Suprapubic skin (tissue), 4 donors: ENCODE data around the gene AMN. TPM values are rescaled to one million over a fixed set of nuclear protein-coding genes. Genes with fewer than 3 reads are reported as not detected.

ENCODE experiments used
- DNase-seq, 2 donors: peaks; one replicate each; pipeline ENCODE4 v3.0.0-alpha.2; 2019; ENCODE audit warnings: low spot score in 2 of 2
- H3K27ac ChIP-seq: fragments of 200-600 bp; sonication (generic); one replicate; pipeline ENCODE4 v1.5.1; 2019
- H3K27me3 ChIP-seq: fragments of 200-600 bp; sonication (generic); one replicate; pipeline ENCODE4 v1.5.1; 2019
- H3K36me3 ChIP-seq: fragments of 200-600 bp; sonication (generic); one replicate; pipeline ENCODE4 v1.5.1; 2019
- H3K4me1 ChIP-seq: fragments of 200-600 bp; sonication (generic); one replicate; pipeline ENCODE4 v1.5.1; 2019
- H3K4me3 ChIP-seq: fragments of 200-600 bp; sonication (generic); one replicate; pipeline ENCODE4 v1.5.1; 2019; ENCODE audit warnings: mild to moderate bottlenecking
- H3K9me3 ChIP-seq: fragments of 200-600 bp; sonication (generic); one replicate; pipeline ENCODE4 v1.5.1; 2019
- CTCF ChIP-seq, 2 donors: fragments of 200-600 bp in 1 of 2; fragments of 450-650 bp in 1 of 2; sonication (generic) in 1 of 2; IDR thresholded peaks; one replicate each; pipeline ENCODE4 v1.5.1; 2016 to 2019; ENCODE audit warnings: antibody characterized with exemption in 2 of 2, mild to moderate bottlenecking in 1 of 2, moderate library complexity in 1 of 2
- EP300 ChIP-seq: sonication (generic); formaldehyde crosslinking; IDR thresholded peaks from one replicate; pipeline ENCODE4 v1.6.1; 2017; ENCODE audit warnings: antibody characterized with exemption
- POLR2A ChIP-seq, 2 donors: fragments of 450-650 bp; IDR thresholded peaks; one replicate each; pipeline ENCODE4 v1.6.1; 2017; ENCODE audit warnings: antibody characterized with exemption in 2 of 2, mild to moderate bottlenecking in 2 of 2, moderate library complexity in 2 of 2
- POLR2AphosphoS5 ChIP-seq, 3 donors: sonication (generic); formaldehyde crosslinking; IDR thresholded peaks; one replicate each; pipeline ENCODE4 v1.6.1; 2017; ENCODE audit warnings: antibody characterized with exemption in 3 of 3
- WGBS: methylation state at CpG from one replicate; pipeline ENCODE4 v1.1.5; 2018; 5-methylcytosine and 5-hydroxymethylcytosine counted together
- total RNA-seq, 4 donors: library from RNA; depleted of rRNA; stranded (reverse); fragments of >200 nt; gene quantifications; one replicate each; pipeline ENCODE4 v1.1.0, GENCODE V29; 2016

Gene AMN
- total RNA-seq, 4 donors from 2014 or later, result 10.6 to 11.8 (median 11.1) TPM

- DNase-seq, result no peak
- Histone ChIP-seq H3K27ac (no peak overlapping the region), H3K9me3 (no peaks in the 10 kb centered on the region), H3K4me3 (no peak overlapping the region), H3K36me3 (peaks cover 97% of the 10 kb centered on the region), H3K27me3 (no peaks in the 10 kb centered on the region), H3K4me1 (no peaks in the 10 kb centered on the region)
- TF ChIP-seq EP300 (no peak), POLR2A (IDR thresholded peaks at IDR 0.05) (no peak), POLR2AphosphoS5 (IDR thresholded peaks at IDR 0.05) (no peak), CTCF (IDR thresholded peaks at IDR 0.05) (no peak)
- 92% methylated on average over 14 of the region's 14 CpGs for WGBS
Measured at GRCh38 chr14:102967506-102967795, 45.0 kb downstream of the AMN start.

- H3K27me3 ChIP-seq, result no peaks in the 10 kb centered on the region
- H3K36me3 ChIP-seq, result peaks cover 98% of the 10 kb centered on the region
- H3K4me1 ChIP-seq, result no peaks in the 10 kb centered on the region
- 95% methylated on average over 13 of the region's 13 CpGs for WGBS
- no peaks in the 10 kb centered on the region for H3K9me3 ChIP-seq
- H3K4me3 ChIP-seq, result no peak overlapping the region
- no peak overlapping the region for H3K27ac ChIP-seq
- TF ChIP-seq CTCF (IDR thresholded peaks at IDR 0.05) (no peak), POLR2A (IDR thresholded peaks at IDR 0.05) (no peak), POLR2AphosphoS5 (IDR thresholded peaks at IDR 0.05) (no peak), EP300 (no peak)
- DNase-seq, result no peak
Measured at GRCh38 chr14:102968306-102968705, 45.8 kb downstream of the AMN start.

GRCh38 chr14:102969060-102969791 is 46.8 kb downstream of the AMN start:
- DNase-seq, result no peak
- Histone ChIP-seq H3K4me1 (no peaks in the 10 kb centered on the region), H3K36me3 (peaks cover 98% of the 10 kb centered on the region), H3K9me3 (no peaks in the 10 kb centered on the region), H3K27me3 (no peaks in the 10 kb centered on the region), H3K4me3 (no peak overlapping the region), H3K27ac (no peak overlapping the region)
- WGBS, result 96% methylated on average over 25 of the region's 26 CpGs
- TF ChIP-seq CTCF (IDR thresholded peaks at IDR 0.05) (no peak), EP300 (no peak), POLR2AphosphoS5 (IDR thresholded peaks at IDR 0.05) (no peak), POLR2A (IDR thresholded peaks at IDR 0.05) (no peak)

GRCh38 chr14:102969901-102970300 is 47.4 kb downstream of the AMN start:
- peaks cover 98% of the 10 kb centered on the region for H3K36me3 ChIP-seq
- 90% methylated on average over 11 of the region's 11 CpGs for WGBS
- no peak for TF ChIP-seq EP300
- TF ChIP-seq POLR2AphosphoS5 (IDR thresholded peaks at IDR 0.05), result no peak
- no peak for TF ChIP-seq CTCF (IDR thresholded peaks at IDR 0.05)
- no peak for TF ChIP-seq POLR2A (IDR thresholded peaks at IDR 0.05)

GRCh38 chr14:102970496-102970895 is 48.0 kb downstream of the AMN start:
- H3K4me1 ChIP-seq, result no peaks in the 10 kb centered on the region
- no peak overlapping the region for H3K4me3 ChIP-seq
- H3K36me3 ChIP-seq, result peaks cover 98% of the 10 kb centered on the region
- 90% methylated on average over 10 of the region's 10 CpGs for WGBS
- no peaks in the 10 kb centered on the region for H3K27me3 ChIP-seq
- no peak for DNase-seq
- H3K9me3 ChIP-seq, result no peaks in the 10 kb centered on the region
- H3K27ac ChIP-seq, result no peak overlapping the region
- TF ChIP-seq POLR2AphosphoS5 (IDR thresholded peaks at IDR 0.05) (no peak), EP300 (no peak), POLR2A (IDR thresholded peaks at IDR 0.05) (no peak), CTCF (IDR thresholded peaks at IDR 0.05) (no peak)

More at GRCh38 chr14:102969901-102970300, 47.4 kb downstream of the AMN start:
- DNase-seq, result no peak
- H3K27ac ChIP-seq, result no peak overlapping the region
- H3K4me3 ChIP-seq, result no peak overlapping the region
- no peaks in the 10 kb centered on the region for H3K4me1 ChIP-seq
- no peaks in the 10 kb centered on the region for H3K9me3 ChIP-seq
- H3K27me3 ChIP-seq, result no peaks in the 10 kb centered on the region
